GM23338 (cell line): ENCODE results near the gene RCC2. TPM values are rescaled to one million over a fixed set of nuclear protein-coding genes. Genes with fewer than 3 reads are reported as not detected.

ENCODE experiments used
- ATAC-seq: fragments of 200-7000 bp; cut with Tn5 transposase; 3 replicates; pipeline ENCODE4 v1.9.1; 2020
- DNase-seq: peaks from one replicate; pipeline ENCODE4 v3.0.0-alpha.2; 2015; ENCODE audit warnings: low spot score
- H2AFZ ChIP-seq: fragments of 200-600 bp; sonication (generic); 2 replicates; pipeline ENCODE4 v1.8.0; 2016; ENCODE audit warnings: antibody characterized with exemption, mild to moderate bottlenecking, moderate library complexity
- H3F3A ChIP-seq: fragments of 200-600 bp; sonication (generic); replicated peaks from 2 replicates; pipeline ENCODE4 v1.8.0; 2017; ENCODE audit warnings: antibody characterized with exemption, mixed run types, low read depth
- H3K27ac ChIP-seq: fragments of 200-600 bp; sonication (generic); 2 replicates; pipeline ENCODE4 v1.6.1; 2016; ENCODE audit warnings: low read depth
- H3K27me3 ChIP-seq: fragments of 200-600 bp; sonication (generic); 2 replicates; pipeline ENCODE4 v1.8.0; 2016; ENCODE audit warnings: mild to moderate bottlenecking, mixed run types, moderate library complexity; ENCODE audit not compliant: insufficient read depth
- H3K36me3 ChIP-seq: fragments of 200-600 bp; sonication (generic); 2 replicates; pipeline ENCODE4 v1.8.0; 2016; ENCODE audit warnings: mild to moderate bottlenecking; ENCODE audit not compliant: insufficient read depth
- H3K4me1 ChIP-seq: fragments of 200-600 bp; sonication (generic); 2 replicates; pipeline ENCODE4 v1.8.0; 2016; ENCODE audit warnings: mild to moderate bottlenecking, moderate library complexity; ENCODE audit not compliant: insufficient read depth
- H3K4me2 ChIP-seq: fragments of 200-600 bp; sonication (generic); 2 replicates; pipeline ENCODE4 v1.7.1; 2017; ENCODE audit warnings: mixed run types
- H3K4me3 ChIP-seq: fragments of 200-600 bp; sonication (generic); 2 replicates; pipeline ENCODE4 v1.6.1; 2016; ENCODE audit warnings: mixed run types
- H3K79me2 ChIP-seq: fragments of 200-600 bp; sonication (generic); replicated peaks from 2 replicates; pipeline ENCODE4 v1.8.0; 2017; ENCODE audit warnings: mild to moderate bottlenecking; ENCODE audit not compliant: insufficient read depth
- H3K9me2 ChIP-seq: fragments of 200-600 bp; sonication (generic); 2 replicates; pipeline ENCODE4 v1.8.0; 2017; ENCODE audit not compliant: insufficient read depth
- H4K20me1 ChIP-seq: fragments of 200-600 bp; sonication (generic); replicated peaks from 2 replicates; pipeline ENCODE4 v1.8.0; 2017; ENCODE audit warnings: mild to moderate bottlenecking; ENCODE audit not compliant: insufficient read depth
- H3K27ac Mint-ChIP-seq: 2 replicates; pipeline ENCODE4 v1.8.0; 2020; ENCODE audit warnings: inconsistent platforms, mild to moderate bottlenecking, moderate library complexity, mixed read lengths
- H3K27me3 Mint-ChIP-seq: 3 replicates; pipeline ENCODE4 v1.8.0; 2022; ENCODE audit warnings: low read depth, mild to moderate bottlenecking, moderate library complexity, mixed read lengths, inconsistent platforms; ENCODE audit not compliant: insufficient read depth, poor library complexity
- H3K36me3 Mint-ChIP-seq: 3 replicates; pipeline ENCODE4 v1.8.0; 2021; ENCODE audit warnings: low read depth, mild to moderate bottlenecking, inconsistent platforms, moderate library complexity, mixed read lengths
- H3K4me1 Mint-ChIP-seq: 3 replicates; pipeline ENCODE4 v1.8.0; 2020; ENCODE audit warnings: mild to moderate bottlenecking, inconsistent platforms, mixed read lengths
- H3K4me3 Mint-ChIP-seq: 3 replicates; pipeline ENCODE4 v1.8.0; 2021; ENCODE audit warnings: moderate library complexity, mild to moderate bottlenecking, inconsistent platforms, mixed read lengths
- H3K9me3 Mint-ChIP-seq: 3 replicates; pipeline ENCODE4 v1.8.0; 2020; ENCODE audit warnings: moderate library complexity, mild to moderate bottlenecking, inconsistent platforms, mixed read lengths
- CREB1 ChIP-seq: fragments of 250-450 bp; sonication (Bioruptor Pico); IDR thresholded peaks from 2 replicates; pipeline ENCODE4 v1.5.0; 2020; ENCODE audit warnings: low read depth, mild to moderate bottlenecking, moderate library complexity
- CTCF ChIP-seq, 2 experiments: fragments of 200-600 bp in 1 of 2; sonication (generic) in 1 of 2; conservative IDR thresholded peaks; 2 replicates each; pipeline versions ENCODE4 v1.5.1 to v1.6.1; 2016 to 2017; ENCODE audit warnings: antibody characterized with exemption in 2 of 2, low read depth in 2 of 2, mild to moderate bottlenecking in 2 of 2, moderate library complexity in 1 of 2
- ETS1 ChIP-seq: IDR thresholded peaks from 2 replicates; pipeline ENCODE4 v1.6.1; 2016; ENCODE audit warnings: antibody characterized with exemption
- EZH2 ChIP-seq: fragments of 200-600 bp; sonication (generic); IDR thresholded peaks from one replicate; pipeline ENCODE4 v1.8.0; 2017; ENCODE audit warnings: antibody characterized with exemption, mild to moderate bottlenecking, low read depth; ENCODE audit not compliant: unreplicated experiment
- EZH2phosphoT487 ChIP-seq: fragments of 200-600 bp; sonication (generic); IDR thresholded peaks from one replicate; pipeline ENCODE4 v1.8.1; 2018; ENCODE audit warnings: antibody characterized with exemption; ENCODE audit not compliant: unreplicated experiment
- JUNB ChIP-seq: IDR thresholded peaks from one replicate; pipeline ENCODE4 v1.6.1; 2016; ENCODE audit warnings: antibody characterized with exemption; ENCODE audit not compliant: unreplicated experiment
- NANOG ChIP-seq: IDR thresholded peaks from 2 replicates; pipeline ENCODE4 v1.6.1; 2016; ENCODE audit warnings: antibody characterized with exemption, borderline replicate concordance
- POLR2AphosphoS5 ChIP-seq: IDR thresholded peaks from 2 replicates; pipeline ENCODE4 v1.6.1; 2016; ENCODE audit warnings: antibody characterized with exemption, low read depth
- REST ChIP-seq: IDR thresholded peaks from one replicate; pipeline ENCODE4 v1.6.1; 2018; ENCODE audit warnings: antibody characterized with exemption; ENCODE audit not compliant: unreplicated experiment
- STAT1 ChIP-seq: IDR thresholded peaks from one replicate; pipeline ENCODE4 v1.6.1; 2016; ENCODE audit warnings: antibody characterized with exemption; ENCODE audit not compliant: unreplicated experiment
- ZNF114 ChIP-seq: fragments of 250-450 bp; sonication (Bioruptor Pico); IDR thresholded peaks from 2 replicates; pipeline ENCODE4 v1.5.0; 2020; ENCODE audit warnings: mild to moderate bottlenecking, moderate library complexity
- ZNF331 ChIP-seq: fragments of 250-450 bp; sonication (Bioruptor Pico); IDR thresholded peaks from 2 replicates; pipeline ENCODE4 v1.5.0; 2020; ENCODE audit warnings: low read depth, mild to moderate bottlenecking, moderate library complexity
- ZNF462 ChIP-seq: fragments of 250-450 bp; sonication (Bioruptor Pico); IDR thresholded peaks from 2 replicates; pipeline ENCODE4 v1.5.0; 2020; ENCODE audit warnings: mild to moderate bottlenecking, moderate library complexity
- polyA plus RNA-seq: library from polyadenylated mRNA; unstranded; fragments of >200 nt; fragmentation: Nextera tagmentation; extraction: Ambion mirVana; gene quantifications from 2 replicates; pipeline ENCODE4 v1.2.1, GENCODE V29; 2016
- total RNA-seq: library from RNA; depleted of rRNA; stranded (reverse); fragments of >200 nt; shearing (Covaris generic); gene quantifications from 2 replicates; pipeline ENCODE4 v1.2.3, GENCODE V29; 2014

RCC2 gene
- total and polyA plus RNA-seq, 2 experiments from 2014 or later, result 97.1 to 386 TPM

- no peak overlapping the region for H2AFZ ChIP-seq
- ATAC-seq, result no peak
- no peaks in the 10 kb centered on the region for H4K20me1 ChIP-seq
These were observed 31.9 kb upstream of the RCC2 start for GRCh38 chr1:17471393-17471792.

More at GRCh38 chr1:17471393-17471792, 31.9 kb upstream of the RCC2 start:
- Mint-ChIP-seq H3K27ac (peak overlapping the region; percentile 98), H3K9me3 (peaks cover 3% of the 10 kb centered on the region; the same call in 1 of the 3 replicates), H3K36me3 (peaks cover 3% of the 10 kb centered on the region; the same call in 2 of the 3 replicates), H3K27me3 (peaks cover 12% of the 10 kb centered on the region), H3K4me1 (peaks cover 26% of the 10 kb centered on the region), H3K4me3 (no peak overlapping the region)
- no peak for DNase-seq
- TF ChIP-seq EZH2phosphoT487, result no peak
- TF ChIP-seq EZH2, result no peak
- no peak for TF ChIP-seq NANOG
- TF ChIP-seq ZNF462, result no peak
- TF ChIP-seq STAT1, result no peak
- no peak for TF ChIP-seq ZNF114 (CRISPR knock-in tag)
- no peak for TF ChIP-seq CTCF (conservative IDR thresholded peaks at IDR 0.05; ENCODE audit: low read depth in 2 of 2)
- TF ChIP-seq POLR2AphosphoS5, result no peak
- no peak for TF ChIP-seq CREB1 (CRISPR knock-in tag)
- TF ChIP-seq ETS1, result no peak
- TF ChIP-seq REST, result no peak
- no peak for TF ChIP-seq JUNB
- no peak for TF ChIP-seq ZNF331 (CRISPR knock-in tag)
- H3K27ac ChIP-seq, result peak overlapping the region; percentile 91
- peaks cover 5% of the 10 kb centered on the region; the same call in 1 of the 2 replicates for H3F3A ChIP-seq
- no peaks in the 10 kb centered on the region for H3K79me2 ChIP-seq
- H3K27me3 ChIP-seq, result no peaks in the 10 kb centered on the region
- no peaks in the 10 kb centered on the region for H3K9me2 ChIP-seq
- H3K4me3 ChIP-seq, result no peak overlapping the region
- H3K4me2 ChIP-seq, result 0 out of 2 replicates have a peak overlapping the region, but pooled peaks have one; percentile 47
- peaks cover 12% of the 10 kb centered on the region for H3K4me1 ChIP-seq
- H3K36me3 ChIP-seq, result no peaks in the 10 kb centered on the region
